ENCODE measurements around the gene CTAG1B.

Gene CTAG1B

DNA sequence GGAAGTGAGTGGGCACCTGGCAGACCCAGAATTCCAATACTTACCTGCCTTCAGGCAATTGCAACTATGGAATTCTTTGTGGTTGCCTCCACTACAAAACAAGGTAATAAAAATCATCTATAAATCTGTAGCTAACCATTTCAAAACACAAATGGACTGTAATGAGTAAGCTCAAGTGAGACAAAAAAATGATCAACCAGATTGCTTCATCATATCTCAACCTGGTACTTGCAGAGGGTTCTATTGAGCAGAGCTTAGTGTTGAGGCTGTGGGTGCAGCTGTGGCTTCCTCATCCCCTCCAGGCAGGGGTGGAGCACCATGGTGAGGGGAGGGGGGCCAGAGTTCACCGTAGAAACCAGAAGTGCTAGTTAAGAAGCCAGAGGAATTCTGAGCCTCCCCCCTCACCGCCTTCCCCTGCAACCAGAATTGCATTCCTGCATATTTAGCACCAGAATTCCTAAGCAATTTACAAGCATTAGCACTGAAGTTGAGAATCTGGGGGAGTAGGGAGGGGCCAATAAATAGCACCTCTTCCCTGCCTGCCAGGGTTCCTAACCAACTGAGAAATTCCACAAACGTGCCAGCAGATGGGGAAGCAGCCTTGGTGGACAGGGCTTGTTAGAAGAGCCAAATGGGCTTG is 22.7 kb downstream of the CTAG1B start:
- ATAC-seq (ENCODE audit: insufficient read depth, low read depth) (peak; percentile 89), DNase-seq (peak; percentile 56)
- no peak overlapping the region for H3K4me3 ChIP-seq (ENCODE audit: low read depth in 1 of 2, low read length in 2 of 2)
- no peaks in the 10 kb centered on the region for H3K79me2 ChIP-seq (ENCODE audit: insufficient read depth, low read length)
- H3K27ac ChIP-seq (ENCODE audit: low read length), result no peak overlapping the region
- H3K4me1 ChIP-seq (ENCODE audit: insufficient read depth, low read length), result 0 out of 2 replicates have a peak, but pooled peaks cover 2% of the 10 kb centered on the region
- no peak overlapping the region for H3K9ac ChIP-seq (ENCODE audit: low read depth, low read length)
- TF ChIP-seq EZH2 (IDR thresholded peaks at IDR 0.05; ENCODE audit: borderline replicate concordance, low read depth, low read length, severe bottlenecking), result no peak
- TF ChIP-seq, protein P1, sequence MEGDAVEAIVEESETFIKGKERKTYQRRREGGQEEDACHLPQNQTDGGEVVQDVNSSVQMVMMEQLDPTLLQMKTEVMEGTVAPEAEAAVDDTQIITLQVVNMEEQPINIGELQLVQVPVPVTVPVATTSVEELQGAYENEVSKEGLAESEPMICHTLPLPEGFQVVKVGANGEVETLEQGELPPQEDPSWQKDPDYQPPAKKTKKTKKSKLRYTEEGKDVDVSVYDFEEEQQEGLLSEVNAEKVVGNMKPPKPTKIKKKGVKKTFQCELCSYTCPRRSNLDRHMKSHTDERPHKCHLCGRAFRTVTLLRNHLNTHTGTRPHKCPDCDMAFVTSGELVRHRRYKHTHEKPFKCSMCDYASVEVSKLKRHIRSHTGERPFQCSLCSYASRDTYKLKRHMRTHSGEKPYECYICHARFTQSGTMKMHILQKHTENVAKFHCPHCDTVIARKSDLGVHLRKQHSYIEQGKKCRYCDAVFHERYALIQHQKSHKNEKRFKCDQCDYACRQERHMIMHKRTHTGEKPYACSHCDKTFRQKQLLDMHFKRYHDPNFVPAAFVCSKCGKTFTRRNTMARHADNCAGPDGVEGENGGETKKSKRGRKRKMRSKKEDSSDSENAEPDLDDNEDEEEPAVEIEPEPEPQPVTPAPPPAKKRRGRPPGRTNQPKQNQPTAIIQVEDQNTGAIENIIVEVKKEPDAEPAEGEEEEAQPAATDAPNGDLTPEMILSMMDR (IDR thresholded peaks at IDR 0.05; ENCODE audit: borderline replicate concordance, extremely low read depth, low read length, poor library complexity, severe bottlenecking), result no peak
- no peaks in the 10 kb centered on the region for H3K36me3 ChIP-seq (ENCODE audit: insufficient read depth, low read length)
- H2AFZ ChIP-seq (ENCODE audit: low read depth, low read length), result no peak overlapping the region
- no peaks in the 10 kb centered on the region for H3K9me3 ChIP-seq (ENCODE audit: insufficient read depth, low read length, severe bottlenecking)
- no peak overlapping the region for H3K4me2 ChIP-seq (ENCODE audit: insufficient read depth, low read length)
- H4K20me1 ChIP-seq (ENCODE audit: insufficient read depth, low read length), result no peaks in the 10 kb centered on the region
- H3K27me3 ChIP-seq (ENCODE audit: insufficient read depth, low read length, poor library complexity), result no peaks in the 10 kb centered on the region

DNA sequence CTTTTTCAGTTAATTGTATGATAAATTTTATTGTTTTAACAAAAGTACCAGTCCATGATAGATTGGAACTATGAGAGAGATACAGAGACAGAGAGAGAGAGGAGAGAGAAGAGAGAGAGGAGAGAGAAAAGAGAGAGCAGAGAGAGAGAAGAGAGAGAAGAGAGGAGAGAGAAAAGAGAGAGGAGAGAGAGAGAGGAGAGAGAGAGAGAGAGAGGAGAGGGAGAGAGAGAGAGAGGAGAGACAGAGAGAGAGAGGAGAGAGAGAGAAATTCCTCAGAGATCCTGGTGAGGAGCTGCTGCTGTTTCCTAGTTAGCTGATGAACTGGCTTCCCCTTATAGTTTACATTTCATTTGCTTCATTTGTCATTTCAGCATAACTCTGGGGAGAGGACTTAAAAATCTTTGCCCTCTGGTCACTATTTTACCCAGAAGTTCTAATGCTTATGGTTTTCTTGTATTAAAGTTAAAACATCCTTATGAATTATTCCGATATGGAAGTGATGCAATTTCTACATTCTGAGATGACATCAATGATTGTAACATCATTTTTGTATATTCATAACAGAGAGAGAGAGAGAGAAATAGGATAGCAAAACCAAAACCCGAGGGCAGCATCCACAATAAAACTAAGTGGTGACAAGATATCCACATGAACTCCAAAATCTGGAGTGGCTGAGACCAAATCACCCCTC is 23.4 kb downstream of the CTAG1B start:
- Histone ChIP-seq H3K4me2 (ENCODE audit: insufficient read depth, low read length) (no peak overlapping the region), H3K4me1 (ENCODE audit: insufficient read depth, low read length) (0 out of 2 replicates have a peak, but pooled peaks cover 2% of the 10 kb centered on the region), H3K4me3 (ENCODE audit: low read depth in 1 of 2, low read length in 2 of 2) (no peak overlapping the region), H3K27ac (ENCODE audit: low read length) (no peak overlapping the region), H3K79me2 (ENCODE audit: insufficient read depth, low read length) (no peaks in the 10 kb centered on the region), H3K36me3 (ENCODE audit: insufficient read depth, low read length) (no peaks in the 10 kb centered on the region), H4K20me1 (ENCODE audit: insufficient read depth, low read length) (no peaks in the 10 kb centered on the region), H2AFZ (ENCODE audit: low read depth, low read length) (no peak overlapping the region), H3K9me3 (ENCODE audit: insufficient read depth, low read length, severe bottlenecking) (no peaks in the 10 kb centered on the region), H3K27me3 (ENCODE audit: insufficient read depth, low read length, poor library complexity) (no peaks in the 10 kb centered on the region), H3K9ac (ENCODE audit: low read depth, low read length) (no peak overlapping the region)
- TF ChIP-seq, protein P1 (IDR thresholded peaks at IDR 0.05; ENCODE audit: borderline replicate concordance, extremely low read depth, low read length, poor library complexity, severe bottlenecking), result no peak
- no peak for TF ChIP-seq EZH2 (IDR thresholded peaks at IDR 0.05; ENCODE audit: borderline replicate concordance, low read depth, low read length, severe bottlenecking)
- no peak for ATAC-seq (ENCODE audit: insufficient read depth, low read depth)
- DNase-seq, result no peak

DNA sequence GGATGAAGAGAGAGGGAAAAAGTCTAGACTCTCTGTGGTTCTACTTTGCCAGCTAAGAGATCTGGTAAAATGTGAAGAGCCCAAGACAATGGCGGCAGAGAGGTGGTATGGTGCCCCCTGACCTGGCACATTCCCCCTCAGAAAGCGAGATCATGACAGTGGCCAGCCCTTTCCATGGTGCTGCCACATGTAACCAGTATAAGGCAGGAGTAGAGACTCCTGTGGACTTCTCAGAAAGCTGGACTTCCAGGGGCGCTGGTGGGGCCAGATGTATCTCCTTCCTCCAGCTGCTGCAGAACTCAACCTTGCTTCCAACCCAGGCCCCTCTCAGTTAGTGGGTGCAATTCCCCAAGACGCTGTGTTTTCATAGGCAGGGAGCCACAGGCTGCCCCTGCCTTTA is 24.6 kb downstream of the CTAG1B start:
- Histone ChIP-seq H3K9me3 (ENCODE audit: insufficient read depth, low read length, severe bottlenecking) (no peaks in the 10 kb centered on the region), H3K4me1 (ENCODE audit: insufficient read depth, low read length) (0 out of 2 replicates have a peak, but pooled peaks cover under 1% of the 10 kb centered on the region), H3K79me2 (ENCODE audit: insufficient read depth, low read length) (no peaks in the 10 kb centered on the region), H3K27me3 (ENCODE audit: insufficient read depth, low read length, poor library complexity) (no peaks in the 10 kb centered on the region), H3K4me2 (ENCODE audit: insufficient read depth, low read length) (no peak overlapping the region), H4K20me1 (ENCODE audit: insufficient read depth, low read length) (no peaks in the 10 kb centered on the region), H3K4me3 (ENCODE audit: low read depth in 1 of 2, low read length in 2 of 2) (no peak overlapping the region), H2AFZ (ENCODE audit: low read depth, low read length) (no peak overlapping the region), H3K27ac (ENCODE audit: low read length) (no peak overlapping the region), H3K9ac (ENCODE audit: low read depth, low read length) (no peak overlapping the region), H3K36me3 (ENCODE audit: insufficient read depth, low read length) (no peaks in the 10 kb centered on the region)
- DNase-seq (no peak), ATAC-seq (ENCODE audit: insufficient read depth, low read depth) (no peak)
- TF ChIP-seq, protein P1 (IDR thresholded peaks at IDR 0.05; ENCODE audit: borderline replicate concordance, extremely low read depth, low read length, poor library complexity, severe bottlenecking), result no peak
- no peak for TF ChIP-seq EZH2 (IDR thresholded peaks at IDR 0.05; ENCODE audit: borderline replicate concordance, low read depth, low read length, severe bottlenecking)
